ENCODE data around the gene TRIM37. TPM values are rescaled to one million over a fixed set of nuclear protein-coding genes. Genes with fewer than 3 reads are reported as not detected.

The TRIM37 gene
- polyA plus RNA-seq, 1 donor (not counting 4 experiments of a cell fraction or from before 2014, with no cell fraction given) = 26.4 TPM

GRCh38 chr17:59010026-59010425, 96.7 kb downstream of the TRIM37 start:
- no peaks in the 10 kb centered on the region for H3K27me3 ChIP-seq (ENCODE audit: control insufficient read depth, extremely low read depth, insufficient read depth, low read length)
- H3K36me3 ChIP-seq (ENCODE audit: control insufficient read depth in 2 of 2, extremely low read depth in 1 of 2, insufficient read depth in 2 of 2, low read length in 2 of 2) = peaks cover 4 to 8% of the 10 kb centered on the region in 2 experiments
- no peak overlapping the region for H3K4me3 ChIP-seq (ENCODE audit: control insufficient read depth in 2 of 3, extremely low read depth in 1 of 3, insufficient read depth in 2 of 3, low read depth in 1 of 3, low read length in 3 of 3)
- dilution Hi-C loops (cut with MboI; ENCODE audit: extremely low pct_ligation_motif_present, low sequenced_read_pairs) = no loop called here
- H3K9ac ChIP-seq (ENCODE audit: control insufficient read depth, extremely low read depth, insufficient read depth, low read length) = no peak overlapping the region
- H3K4me1 ChIP-seq (ENCODE audit: control insufficient read depth, extremely low read depth, insufficient read depth, low read length) = no peaks in the 10 kb centered on the region
- no peak overlapping the region for H3K4me2 ChIP-seq (ENCODE audit: control insufficient read depth, extremely low read depth, insufficient read depth, low read depth, low read length)
- H4K20me1 ChIP-seq (ENCODE audit: control insufficient read depth, extremely low read depth, insufficient read depth, low read length) = no peaks in the 10 kb centered on the region
- H3K9me1 ChIP-seq (ENCODE audit: control insufficient read depth, extremely low read depth, insufficient read depth, low read length) = no peaks in the 10 kb centered on the region
- H3K79me2 ChIP-seq (ENCODE audit: control insufficient read depth, insufficient read depth, low read length) = no peaks in the 10 kb centered on the region
- TF ChIP-seq EZH2 (IDR thresholded peaks at IDR 0.05; ENCODE audit: low read length) (no peak), CTCF (optimal IDR thresholded peaks at IDR 0.05 in 1 of 3, IDR thresholded peaks at IDR 0.05 in 1 of 3, conservative IDR thresholded peaks at IDR 0.05 in 1 of 3; ENCODE audit: extremely low read depth in 1 of 3, insufficient read depth in 2 of 3, low read length in 3 of 3) (no peak)
- DNase-seq (ENCODE audit: low read depth, low spot score) (no peak), FAIRE-seq (no peak)
- H2AFZ ChIP-seq (ENCODE audit: control insufficient read depth, low read length) = no peak overlapping the region
- no peaks in the 10 kb centered on the region for H3K9me3 ChIP-seq (ENCODE audit: control insufficient read depth, low read depth, low read length)
- H3K27ac ChIP-seq (ENCODE audit: control insufficient read depth, insufficient read depth, low read length) = no peak overlapping the region

- dilution Hi-C loops (cut with MboI; ENCODE audit: extremely low pct_ligation_motif_present, low sequenced_read_pairs) = no loop called here
- Histone ChIP-seq H3K9me3 (ENCODE audit: control insufficient read depth, low read depth, low read length) (no peaks in the 10 kb centered on the region), H2AFZ (ENCODE audit: control insufficient read depth, low read length) (no peak overlapping the region), H3K27me3 (ENCODE audit: control insufficient read depth, extremely low read depth, insufficient read depth, low read length) (no peaks in the 10 kb centered on the region), H3K36me3 (ENCODE audit: control insufficient read depth in 2 of 2, extremely low read depth in 1 of 2, insufficient read depth in 2 of 2, low read length in 2 of 2) (peaks cover 4 to 8% of the 10 kb centered on the region in 2 experiments), H3K4me2 (ENCODE audit: control insufficient read depth, extremely low read depth, insufficient read depth, low read depth, low read length) (no peak overlapping the region), H4K20me1 (ENCODE audit: control insufficient read depth, extremely low read depth, insufficient read depth, low read length) (no peaks in the 10 kb centered on the region), H3K4me3 (ENCODE audit: control insufficient read depth in 2 of 3, extremely low read depth in 1 of 3, insufficient read depth in 2 of 3, low read depth in 1 of 3, low read length in 3 of 3) (no peak overlapping the region), H3K4me1 (ENCODE audit: control insufficient read depth, extremely low read depth, insufficient read depth, low read length) (no peaks in the 10 kb centered on the region), H3K27ac (ENCODE audit: control insufficient read depth, insufficient read depth, low read length) (no peak overlapping the region), H3K9ac (ENCODE audit: control insufficient read depth, extremely low read depth, insufficient read depth, low read length) (no peak overlapping the region), H3K79me2 (ENCODE audit: control insufficient read depth, insufficient read depth, low read length) (no peaks in the 10 kb centered on the region), H3K9me1 (ENCODE audit: control insufficient read depth, extremely low read depth, insufficient read depth, low read length) (no peaks in the 10 kb centered on the region)
- no peak for DNase-seq (ENCODE audit: low read depth, low spot score)
- TF ChIP-seq EZH2 (IDR thresholded peaks at IDR 0.05; ENCODE audit: low read length) = no peak
- TF ChIP-seq CTCF (optimal IDR thresholded peaks at IDR 0.05 in 1 of 3, IDR thresholded peaks at IDR 0.05 in 1 of 3, conservative IDR thresholded peaks at IDR 0.05 in 1 of 3; ENCODE audit: extremely low read depth in 1 of 3, insufficient read depth in 2 of 3, low read length in 3 of 3) = no peak
- FAIRE-seq = no peak
Measured at GRCh38 chr17:59008737-59009136, 97.9 kb downstream of the TRIM37 start.

Data from keratinocyte (primary cell).